ENCODE measurements around the gene COL5A1.

Gene COL5A1

GRCh38 chr9:134748591-134748990 lies 107.0 kb downstream of the COL5A1 start:
- DNase-seq = no peak

GRCh38 chr9:134750450-134751155 lies 109.0 kb downstream of the COL5A1 start:
- DNase-seq = no peak

- no peak for DNase-seq
These were observed 110.0 kb downstream of the COL5A1 start for GRCh38 chr9:134751622-134752021.

- no peak for DNase-seq
These were observed 111.0 kb downstream of the COL5A1 start for GRCh38 chr9:134752471-134753168.

DNA sequence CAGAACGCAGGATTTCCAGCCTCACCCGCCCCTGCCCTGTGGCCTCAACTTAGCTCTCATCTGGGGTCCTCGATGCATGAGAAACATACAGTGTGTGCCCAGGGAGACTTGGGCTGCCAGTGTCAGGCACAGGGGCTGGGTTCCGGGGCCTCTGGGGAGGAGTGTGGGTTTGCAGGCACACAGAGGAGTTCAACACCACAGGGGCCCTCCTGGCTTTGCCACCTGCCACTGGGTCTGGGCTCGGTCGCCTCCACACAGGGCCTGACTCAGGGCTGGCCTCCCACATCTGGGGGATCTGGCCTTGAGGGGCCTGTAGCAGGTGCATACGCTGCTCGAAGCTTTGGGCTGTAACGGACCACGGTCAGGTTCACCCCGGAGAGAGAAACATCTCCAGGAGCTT lies 111.6 kb downstream of the COL5A1 start:
- no peak for DNase-seq

GRCh38 chr9:134755221-134755907 lies 113.8 kb downstream of the COL5A1 start:
- DNase-seq = no peak

DNA sequence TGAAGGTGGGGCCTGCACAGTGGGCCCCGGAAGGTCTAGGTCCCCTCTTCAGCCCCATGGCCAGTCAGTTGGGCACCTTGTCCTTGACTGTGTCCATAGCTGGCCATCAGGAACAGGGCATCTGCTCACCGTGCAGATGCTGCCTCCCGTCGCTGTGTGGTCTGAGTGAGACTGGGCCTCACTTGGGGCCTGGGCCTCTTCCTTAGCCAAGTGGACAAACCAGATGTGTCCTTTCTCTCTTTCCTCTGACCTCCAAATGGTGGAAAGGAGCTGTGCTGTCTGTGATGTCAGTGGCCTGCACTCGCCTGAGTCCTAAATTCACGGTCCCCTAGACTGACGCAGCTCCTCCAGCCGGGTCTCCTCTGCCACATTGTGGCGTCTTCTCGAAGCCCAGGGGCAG lies 114.5 kb downstream of the COL5A1 start:
- no peak for DNase-seq

GRCh38 chr9:134757216-134757975 lies 115.8 kb downstream of the COL5A1 start:
- no peak for DNase-seq

DNA sequence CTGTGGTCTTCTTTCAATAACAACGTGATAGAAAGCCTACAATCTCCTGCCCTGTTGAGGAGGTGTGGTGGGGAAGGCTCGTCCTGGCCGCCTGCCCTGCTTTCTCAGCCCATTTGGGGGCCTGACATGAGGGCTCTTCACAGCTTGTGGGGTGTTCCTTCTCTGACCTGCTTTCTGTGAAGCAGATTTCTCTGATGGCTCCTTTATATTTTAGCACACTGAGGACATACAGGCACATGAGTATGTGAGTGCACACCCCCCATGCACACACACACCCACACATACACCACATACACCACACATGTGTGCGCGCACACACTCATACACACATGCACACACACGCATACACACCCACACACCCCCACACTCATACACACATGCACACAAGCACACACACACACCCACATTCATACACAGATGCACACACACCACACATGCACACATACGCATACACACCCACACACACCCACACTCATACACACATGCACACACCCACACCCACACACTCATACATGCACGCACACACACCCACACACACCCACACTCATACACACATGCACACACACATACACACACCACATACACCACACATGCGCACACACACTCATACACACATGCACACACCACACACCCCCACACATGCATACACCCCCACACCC lies 117.5 kb downstream of the COL5A1 start:
- no peak for DNase-seq

- no peak for DNase-seq
These were observed 118.3 kb downstream of the COL5A1 start for GRCh38 chr9:134759913-134760312.

DNA sequence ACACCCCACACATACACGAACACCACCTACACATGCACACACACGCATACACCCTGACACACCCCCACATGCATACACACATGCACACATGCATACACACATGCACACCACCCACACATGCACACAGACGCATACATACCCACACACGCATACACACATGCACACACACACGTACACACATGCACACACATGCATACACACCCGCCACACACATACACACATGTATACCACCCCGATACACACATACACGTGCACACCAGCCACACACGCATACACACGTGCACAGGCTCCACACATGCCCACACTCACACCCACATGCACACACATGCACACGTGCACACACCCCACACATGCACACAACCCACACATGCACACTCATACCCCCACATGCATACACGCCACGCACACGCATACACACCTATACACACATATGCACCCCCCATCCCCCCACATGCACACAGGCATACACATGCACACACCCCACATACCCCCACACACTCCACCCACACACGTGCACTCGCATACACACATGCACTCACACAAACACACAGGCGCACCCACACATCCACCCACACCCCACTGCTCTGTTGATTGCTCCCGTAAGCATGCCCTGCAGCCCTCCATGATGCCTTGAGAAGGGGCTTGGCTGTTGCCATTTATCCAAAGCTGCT lies 119.3 kb downstream of the COL5A1 start:
- no peak for DNase-seq

- no peak for DNase-seq
These were observed 123.1 kb downstream of the COL5A1 start for GRCh38 chr9:134764473-134765269.

DNA sequence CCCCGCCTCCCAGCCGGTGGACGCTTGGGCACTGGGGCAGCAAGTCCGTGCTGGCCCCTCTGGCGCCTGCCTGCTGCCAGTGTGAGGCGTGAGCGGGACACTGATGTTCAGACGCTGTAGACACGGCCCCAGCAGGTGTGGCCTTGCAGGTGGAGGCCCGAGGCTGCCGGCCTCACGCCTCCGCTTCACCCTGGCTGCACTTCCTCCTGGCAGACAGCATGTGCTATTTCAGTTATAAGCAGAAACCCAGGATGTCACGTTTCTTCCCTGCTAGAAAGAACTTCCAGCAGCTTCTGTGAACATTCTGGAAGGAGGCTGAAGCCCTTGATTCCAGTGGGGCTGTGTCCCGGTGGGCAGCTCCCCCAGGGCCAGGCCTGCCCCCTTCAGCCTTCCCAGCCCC lies 124.2 kb downstream of the COL5A1 start:
- no peak for DNase-seq

DNA sequence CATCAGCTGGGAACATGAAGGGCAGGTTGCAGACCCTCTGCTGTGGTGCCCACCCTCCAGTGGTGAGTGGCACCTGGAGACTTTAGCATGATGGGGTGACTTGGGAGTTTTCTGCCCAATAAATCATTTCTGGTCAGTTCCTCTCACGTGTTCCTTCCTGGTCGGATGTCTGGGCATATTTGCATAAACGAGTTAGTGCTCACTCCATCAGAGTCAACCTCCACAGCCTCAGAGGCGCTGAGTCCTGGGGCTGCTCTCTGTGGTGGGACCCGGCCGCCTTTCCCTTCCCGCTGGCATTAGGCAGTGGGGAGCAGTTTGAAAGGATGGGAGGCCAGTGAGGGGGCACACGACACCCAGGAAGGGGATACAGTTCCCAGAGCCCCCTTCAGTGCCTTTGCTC lies 125.0 kb downstream of the COL5A1 start:
- DNase-seq = no peak

DNA sequence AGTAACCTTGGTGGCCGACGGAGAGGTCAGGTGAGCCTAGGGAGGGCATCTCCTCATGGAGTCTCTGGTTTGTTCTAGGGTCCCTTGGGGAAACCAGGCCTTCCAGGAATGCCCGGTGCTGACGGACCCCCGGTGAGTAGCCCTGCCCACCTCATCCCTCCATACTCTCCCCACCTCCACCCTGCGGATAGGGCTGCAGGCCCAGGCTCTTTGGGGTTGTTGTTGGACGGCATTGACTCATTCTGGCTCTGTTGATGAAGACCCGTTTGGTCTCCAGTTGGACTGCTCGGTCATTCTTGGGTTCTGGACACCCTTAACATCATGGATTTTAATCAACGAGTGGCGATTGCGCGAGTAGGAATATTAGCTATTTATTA lies 126.7 kb downstream of the COL5A1 start:
- DNase-seq = no peak

DNA sequence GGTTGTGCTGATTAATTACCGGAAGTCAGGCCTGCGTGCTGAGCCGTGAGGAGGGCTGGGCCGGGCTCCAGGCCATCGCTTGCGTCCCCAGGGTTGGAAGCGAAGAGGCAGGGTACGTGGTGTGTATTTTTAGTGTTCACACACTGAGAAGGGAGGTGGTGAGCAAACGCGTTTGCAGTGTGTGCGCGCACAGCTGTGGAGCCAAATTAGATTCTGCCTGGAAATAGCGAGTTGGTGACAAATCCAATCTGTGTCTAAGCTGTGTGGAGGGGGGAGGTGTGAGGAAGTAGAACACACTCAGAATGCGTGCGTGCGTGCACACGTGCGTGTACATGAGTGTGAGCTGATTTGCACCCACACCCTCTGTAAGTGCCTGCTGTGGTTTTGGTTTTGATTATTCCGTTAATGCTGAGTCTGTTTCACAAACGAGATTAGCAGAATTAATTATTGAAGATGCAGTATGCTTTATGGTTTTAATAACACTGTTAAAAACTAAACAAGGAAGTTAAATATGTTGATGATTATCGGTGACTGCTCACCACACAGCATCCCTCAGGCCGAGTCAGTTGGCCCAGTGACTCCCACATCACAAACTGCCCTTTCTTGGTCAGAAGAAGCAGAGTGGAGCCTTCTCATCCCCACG lies 127.2 kb downstream of the COL5A1 start:
- no peak for DNase-seq

DNA sequence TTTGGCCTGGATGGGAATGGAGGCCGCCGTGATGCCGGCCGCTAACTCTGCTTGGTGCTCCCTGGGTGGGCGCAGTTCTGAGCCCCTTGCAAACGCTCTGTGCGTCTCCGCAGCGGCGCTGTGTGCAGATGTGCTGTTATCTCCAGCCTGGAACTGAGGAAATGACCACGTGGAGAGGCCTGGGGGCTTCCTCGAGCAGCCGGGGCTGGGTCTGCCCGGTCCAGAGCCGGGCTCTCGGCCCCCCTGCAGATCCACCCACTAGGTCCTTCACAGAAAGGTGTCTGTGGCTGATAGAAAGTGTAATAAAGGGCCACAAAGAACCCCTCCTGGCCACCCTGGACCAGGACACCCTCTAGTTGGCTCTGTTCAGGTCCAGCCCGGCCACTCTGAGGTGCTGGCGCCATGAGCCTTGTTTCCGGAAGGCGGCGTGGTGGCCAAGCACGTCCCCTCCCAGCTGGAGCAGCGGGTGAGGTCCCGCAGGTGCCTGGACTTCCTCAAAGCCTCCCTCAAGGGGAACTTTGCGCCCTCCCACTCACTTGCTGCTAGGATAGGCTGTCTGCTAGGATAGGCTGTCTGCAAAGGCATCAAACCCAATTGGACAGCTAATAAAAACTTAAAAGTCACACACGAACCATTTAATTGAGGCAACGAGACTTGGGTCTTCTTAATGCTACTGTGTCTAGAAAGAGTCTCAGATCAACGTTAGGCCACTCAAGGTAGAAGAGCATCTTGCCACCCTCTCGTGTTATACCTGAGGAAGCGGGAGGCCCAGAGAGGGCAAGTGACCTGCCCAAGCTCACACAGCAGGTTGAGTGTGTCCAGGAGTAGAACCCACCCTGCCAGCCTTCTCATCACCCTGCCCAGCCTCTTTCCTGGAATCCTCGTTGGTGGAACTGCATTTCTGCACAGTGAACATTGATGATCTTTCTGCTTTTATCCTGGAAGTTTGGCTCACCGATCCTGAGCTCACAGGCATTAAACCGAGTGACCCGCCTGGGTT lies 129.7 kb downstream of the COL5A1 start:
- DNase-seq = peak in 1 of 2 donors; percentile 13

- DNase-seq = no peak
These were observed 130.7 kb downstream of the COL5A1 start for GRCh38 chr9:134772331-134772730.

DNA sequence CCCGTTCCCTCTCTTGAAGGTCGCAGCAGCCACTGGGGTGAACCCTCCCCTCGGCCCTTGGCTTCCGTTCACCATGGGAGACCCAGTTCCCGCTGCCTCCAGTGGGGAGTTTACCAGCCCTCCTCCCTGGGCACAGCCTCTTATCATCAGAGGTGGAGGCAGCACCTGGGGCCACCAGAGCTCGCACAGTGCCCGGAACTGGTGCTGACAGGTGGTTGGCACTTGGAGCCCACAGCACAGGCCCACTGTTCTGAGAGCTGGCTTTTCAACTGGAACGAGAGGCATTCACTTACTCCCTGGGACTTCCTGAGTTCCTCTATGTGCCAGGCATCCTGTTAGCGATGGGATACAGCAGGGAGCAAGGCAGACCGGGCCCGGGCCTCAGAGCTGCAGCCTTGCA lies 132.2 kb downstream of the COL5A1 start:
- no peak for DNase-seq

DNA sequence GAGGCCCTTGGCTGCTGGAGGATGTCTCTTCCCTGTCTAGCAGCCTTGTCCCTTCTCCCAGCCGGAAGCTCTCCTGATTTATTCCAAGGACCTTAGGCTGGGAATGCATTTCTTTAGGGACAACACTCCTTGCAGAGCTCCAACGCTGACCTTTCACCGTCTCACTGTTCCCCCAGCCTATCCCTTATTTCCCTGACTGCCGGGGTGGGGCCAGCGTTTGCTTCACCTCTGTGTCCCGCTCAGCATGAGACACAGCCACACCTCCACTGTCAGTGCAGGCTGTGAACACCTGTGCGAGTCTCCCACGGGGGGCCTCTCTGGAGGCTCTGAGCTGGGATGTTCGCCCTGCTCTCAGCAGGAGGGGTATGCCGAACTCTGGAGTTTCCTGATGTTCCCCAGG lies 132.8 kb downstream of the COL5A1 start:
- no peak for DNase-seq
